Omental fat pad (tissue), 4 donors: Measurements from ENCODE around the gene RPF1. TPM values are rescaled to one million over a fixed set of nuclear protein-coding genes. Genes with fewer than 3 reads are reported as not detected.
"Not testable (repeated sequence)": the region's sequence is repeated elsewhere in the genome, so short reads cannot be mapped to it uniquely, and the experiment has no call there.

Source experiments
- ATAC-seq: fragments of 150-250 bp; one replicate; pipeline ENCODE4 v1.9.1; 2016; ENCODE audit warnings: mild to moderate bottlenecking, moderate library complexity; ENCODE audit not compliant: low FRiP score
- DNase-seq: peaks from one replicate; pipeline ENCODE4 v3.0.0-alpha.2; 2019; ENCODE audit warnings: low spot score
- total RNA-seq, 4 donors: library from RNA; depleted of rRNA; stranded (reverse); fragments of >200 nt; gene quantifications; one replicate each; pipeline ENCODE4 v1.1.0, GENCODE V29; 2016
- TF ChIP-seq, protein P1 (sequence below), 3 donors: fragments of 450-650 bp; IDR thresholded peaks; one replicate each; pipeline ENCODE4 v1.5.1; 2016 to 2017; ENCODE audit warnings: antibody characterized with exemption in 3 of 3, mild to moderate bottlenecking in 3 of 3, moderate library complexity in 2 of 3

The RPF1 gene
- total RNA-seq, 4 donors from 2014 or later = 24.9 to 45.6 (median 30.7) TPM

DNA sequence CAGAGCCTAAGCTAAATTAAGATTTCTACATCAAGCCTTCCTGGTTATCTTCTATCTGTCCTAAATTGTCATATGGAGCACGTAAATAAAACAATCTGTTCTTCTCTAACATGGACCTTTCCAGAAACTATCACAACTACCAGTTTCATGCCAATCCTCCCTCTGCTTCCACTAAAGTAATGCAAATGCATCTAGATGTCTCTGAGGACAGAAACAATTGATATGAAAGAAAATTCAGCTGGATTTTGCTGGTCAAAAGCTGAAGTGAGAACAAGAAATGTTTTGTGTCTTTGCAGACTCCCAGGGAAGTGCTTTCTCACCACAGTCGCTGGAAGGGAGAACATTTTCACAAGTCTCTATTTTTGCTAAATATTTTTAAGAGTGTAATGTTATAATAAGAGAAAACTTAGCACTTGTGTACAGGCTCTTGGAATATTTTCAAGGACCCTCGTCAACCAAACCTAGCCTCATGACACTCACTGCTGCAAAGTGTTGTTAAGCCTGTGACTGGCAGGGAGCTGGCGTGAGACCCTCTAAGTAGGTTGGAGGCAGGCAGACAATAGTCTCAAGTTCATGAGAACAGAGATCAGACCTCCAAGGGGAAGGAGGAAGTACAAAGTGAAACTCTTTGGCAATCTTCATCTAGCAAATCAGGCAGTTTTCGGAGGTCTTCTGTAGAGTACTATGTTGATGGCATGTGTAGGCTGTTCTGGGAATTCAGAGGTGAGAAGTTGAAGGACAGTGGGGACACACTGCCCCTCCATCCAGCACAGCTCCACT lies 42.0 kb upstream of the RPF1 start:
- TF ChIP-seq, protein P1, sequence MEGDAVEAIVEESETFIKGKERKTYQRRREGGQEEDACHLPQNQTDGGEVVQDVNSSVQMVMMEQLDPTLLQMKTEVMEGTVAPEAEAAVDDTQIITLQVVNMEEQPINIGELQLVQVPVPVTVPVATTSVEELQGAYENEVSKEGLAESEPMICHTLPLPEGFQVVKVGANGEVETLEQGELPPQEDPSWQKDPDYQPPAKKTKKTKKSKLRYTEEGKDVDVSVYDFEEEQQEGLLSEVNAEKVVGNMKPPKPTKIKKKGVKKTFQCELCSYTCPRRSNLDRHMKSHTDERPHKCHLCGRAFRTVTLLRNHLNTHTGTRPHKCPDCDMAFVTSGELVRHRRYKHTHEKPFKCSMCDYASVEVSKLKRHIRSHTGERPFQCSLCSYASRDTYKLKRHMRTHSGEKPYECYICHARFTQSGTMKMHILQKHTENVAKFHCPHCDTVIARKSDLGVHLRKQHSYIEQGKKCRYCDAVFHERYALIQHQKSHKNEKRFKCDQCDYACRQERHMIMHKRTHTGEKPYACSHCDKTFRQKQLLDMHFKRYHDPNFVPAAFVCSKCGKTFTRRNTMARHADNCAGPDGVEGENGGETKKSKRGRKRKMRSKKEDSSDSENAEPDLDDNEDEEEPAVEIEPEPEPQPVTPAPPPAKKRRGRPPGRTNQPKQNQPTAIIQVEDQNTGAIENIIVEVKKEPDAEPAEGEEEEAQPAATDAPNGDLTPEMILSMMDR (IDR thresholded peaks at IDR 0.05) = no peak
- ATAC-seq = no peak
- no peak for DNase-seq

DNA sequence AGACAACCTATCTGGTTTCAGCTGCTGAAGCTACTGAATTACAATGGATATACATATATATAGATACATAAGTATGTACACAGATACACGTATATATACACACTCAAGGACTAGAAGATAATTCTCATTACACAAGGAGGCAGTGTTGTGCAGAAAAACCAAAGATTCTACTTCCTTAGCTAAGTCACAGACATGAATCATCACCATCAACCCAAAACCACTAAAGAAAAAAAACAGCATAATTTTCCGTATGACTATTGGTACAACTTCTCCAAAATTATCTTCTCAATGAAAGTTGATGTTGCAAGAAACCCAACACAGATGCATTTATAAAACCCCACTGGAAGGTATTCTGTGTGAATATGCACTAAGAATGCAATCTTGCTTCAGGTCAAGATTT lies 36.8 kb upstream of the RPF1 start:
- TF ChIP-seq, protein P1 (IDR thresholded peaks at IDR 0.05) = no peak
- DNase-seq (no peak), ATAC-seq (peak; percentile 78)

DNA sequence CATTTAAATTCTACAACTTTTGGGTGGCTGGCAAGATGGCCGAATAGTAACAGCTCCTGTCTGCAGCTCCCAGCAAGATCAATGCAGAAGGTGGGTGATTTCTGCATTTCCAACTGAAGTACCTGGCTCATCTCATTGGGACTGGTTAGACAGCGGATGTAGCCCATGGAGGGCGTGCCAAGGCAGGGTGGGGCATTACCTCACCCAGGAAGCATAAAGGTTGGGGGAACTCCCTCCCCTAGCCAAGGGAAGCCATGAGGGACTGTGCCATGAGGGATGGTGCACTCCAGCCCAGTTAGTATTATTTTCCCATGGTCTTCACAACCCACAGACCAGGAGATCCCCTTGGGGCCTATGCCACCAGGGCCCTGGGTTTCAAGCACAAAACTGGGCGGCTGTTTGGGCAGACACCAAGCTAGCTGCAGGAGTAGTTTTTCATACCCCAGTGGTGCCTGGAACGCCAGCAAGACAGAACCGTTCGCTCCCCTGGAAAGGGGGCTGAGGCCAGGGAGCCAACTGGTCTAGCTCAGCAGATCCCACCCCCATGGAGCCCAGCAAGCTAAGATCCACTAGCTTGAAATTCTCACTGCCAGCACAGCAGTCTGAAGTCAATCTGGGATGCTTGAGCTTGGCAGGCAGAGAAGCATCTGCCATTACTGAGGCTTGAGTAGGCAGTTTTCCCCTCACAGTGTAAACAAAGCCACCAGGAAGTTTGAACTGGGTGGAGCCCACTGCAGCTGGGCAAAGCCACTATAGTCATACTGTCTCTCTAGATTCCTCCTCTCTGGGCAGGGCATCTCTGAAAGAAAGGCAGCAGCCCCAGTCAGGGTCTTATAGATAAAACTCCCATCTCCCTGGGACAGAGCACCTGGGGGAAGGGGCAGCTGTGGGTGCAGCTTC lies 36.1 kb upstream of the RPF1 start:
- ATAC-seq, DNase-seq: not testable (repeated sequence)

DNA sequence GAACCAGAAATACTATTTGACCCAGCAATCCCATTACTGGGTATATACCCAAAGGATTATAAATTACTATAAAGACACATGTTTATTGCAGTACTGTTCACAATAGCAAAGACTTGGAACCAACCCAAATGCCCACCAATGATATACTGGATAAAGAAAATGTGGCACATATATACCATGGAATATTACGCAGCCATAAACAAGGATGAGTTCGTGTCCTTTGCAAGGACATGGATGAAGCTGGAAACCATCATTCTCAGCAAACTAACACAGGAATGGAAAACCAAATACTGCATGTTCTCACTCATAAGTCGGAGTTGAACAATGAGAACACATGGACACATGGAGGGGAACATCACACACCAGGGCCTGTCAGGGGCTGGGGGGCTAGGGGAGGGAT lies 30.4 kb upstream of the RPF1 start:
- not testable (repeated sequence) for ATAC-seq, DNase-seq

DNA sequence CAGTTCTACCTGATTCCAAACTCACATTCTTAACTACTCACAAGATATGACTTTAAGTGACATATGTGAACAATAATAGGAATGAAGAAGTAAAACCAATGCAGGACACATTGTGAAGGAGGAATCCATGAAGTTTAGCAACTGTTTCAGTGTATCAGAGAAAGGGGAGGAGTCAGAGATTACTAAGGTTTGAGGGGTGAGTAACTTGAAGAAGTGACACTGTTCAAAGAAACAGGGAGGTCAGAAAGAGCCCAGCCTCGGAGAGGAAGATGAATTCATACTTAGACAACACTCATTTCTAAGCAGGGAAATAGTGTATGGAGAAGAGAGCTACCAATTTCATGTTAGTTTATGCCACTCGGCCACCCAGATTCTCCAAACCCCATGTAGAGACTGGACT lies 28.2 kb upstream of the RPF1 start:
- TF ChIP-seq, protein P1 (IDR thresholded peaks at IDR 0.05) = no peak
- no peak for DNase-seq
- ATAC-seq = no peak

DNA sequence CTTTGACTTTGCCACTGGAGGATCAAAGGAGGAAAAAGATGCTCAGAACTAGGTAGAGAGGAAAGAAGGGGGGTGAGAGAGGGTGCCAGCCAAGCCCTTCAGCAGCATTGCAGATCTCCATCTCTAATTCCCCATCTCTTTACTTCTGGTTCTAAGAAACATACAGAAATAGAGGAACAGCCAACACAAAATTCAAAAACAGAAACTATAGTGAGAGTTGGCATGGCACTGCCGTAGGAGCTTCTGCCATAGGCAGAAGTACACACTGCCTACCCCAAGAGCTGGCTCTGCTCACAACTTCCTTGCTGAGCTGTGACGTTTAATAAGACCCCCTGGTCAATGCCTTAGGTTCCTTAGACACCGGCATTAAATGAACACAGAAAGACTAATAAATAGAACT lies 26.6 kb upstream of the RPF1 start:
- no peak for DNase-seq
- TF ChIP-seq, protein P1 (IDR thresholded peaks at IDR 0.05) = no peak
- ATAC-seq = no peak

DNA sequence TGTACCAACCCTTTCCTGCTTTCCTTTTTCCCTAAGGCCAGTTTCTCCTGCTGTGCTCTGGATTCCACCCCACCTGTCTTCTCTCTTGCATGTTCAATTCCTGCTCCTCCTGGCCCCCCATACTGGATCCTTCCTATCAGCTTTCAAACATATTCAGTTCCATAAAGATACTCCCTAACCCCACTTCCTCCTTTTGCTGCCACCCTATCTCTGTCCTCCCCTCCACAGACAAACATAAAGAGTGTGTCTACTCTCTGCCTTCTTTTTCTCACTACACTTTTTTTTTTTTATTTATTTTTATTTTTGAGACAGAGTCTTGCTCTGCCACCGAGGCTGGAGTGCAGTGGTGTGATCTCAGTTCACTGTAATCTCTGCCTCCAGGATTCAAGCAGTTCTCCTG lies 16.9 kb upstream of the RPF1 start:
- ATAC-seq (no peak), DNase-seq (no peak)
- TF ChIP-seq, protein P1 (IDR thresholded peaks at IDR 0.05) = no peak

DNA sequence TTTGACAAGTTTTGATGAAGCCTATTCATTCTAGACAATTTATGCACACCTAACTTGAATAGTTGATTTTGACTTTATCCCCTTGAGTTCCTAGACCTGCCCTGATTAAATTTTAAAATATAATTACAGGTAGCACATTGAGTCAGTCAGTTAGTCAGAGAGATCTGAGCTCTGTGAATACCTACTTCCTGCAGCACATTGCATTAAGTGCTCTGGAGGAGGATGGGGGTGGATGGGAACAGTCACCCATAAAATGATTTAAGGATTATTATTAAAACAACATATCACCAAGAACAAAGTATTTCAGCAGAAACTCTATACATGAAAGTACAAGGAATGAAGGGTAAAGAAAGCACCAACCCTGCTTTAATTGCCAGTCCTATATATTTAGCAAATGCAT lies 11.8 kb upstream of the RPF1 start:
- ATAC-seq = no peak
- no peak for DNase-seq
- TF ChIP-seq, protein P1 (IDR thresholded peaks at IDR 0.05) = no peak
